Measurements from ENCODE around the gene C1orf21. TPM values are rescaled to one million over a fixed set of nuclear protein-coding genes. Genes with fewer than 3 reads are reported as not detected.

C1orf21 gene
- total RNA-seq, 2 donors from 2014 or later = 10.4 to 15.2 TPM

GRCh38 chr1:184492536-184492935 lies 105.7 kb downstream of the C1orf21 start:
- no peaks in the 10 kb centered on the region for H3K27me3 ChIP-seq (replicated peaks; ENCODE audit: insufficient read depth)
- ATAC-seq (ENCODE audit: insufficient number of reproducible peaks, low FRiP score, low read depth) = no peak
- no peaks in the 10 kb centered on the region for H3K36me3 ChIP-seq
- H3K27ac ChIP-seq = no peak overlapping the region
- DNase-seq (ENCODE audit: low spot score) = no peak
- H3K9me3 ChIP-seq = no peaks in the 10 kb centered on the region
- peaks cover 5 to 16% of the 10 kb centered on the region in 2 donors for H3K4me1 ChIP-seq (ENCODE audit: control insufficient read depth in 1 of 2, low read depth in 2 of 2)
- TF ChIP-seq, protein P1, sequence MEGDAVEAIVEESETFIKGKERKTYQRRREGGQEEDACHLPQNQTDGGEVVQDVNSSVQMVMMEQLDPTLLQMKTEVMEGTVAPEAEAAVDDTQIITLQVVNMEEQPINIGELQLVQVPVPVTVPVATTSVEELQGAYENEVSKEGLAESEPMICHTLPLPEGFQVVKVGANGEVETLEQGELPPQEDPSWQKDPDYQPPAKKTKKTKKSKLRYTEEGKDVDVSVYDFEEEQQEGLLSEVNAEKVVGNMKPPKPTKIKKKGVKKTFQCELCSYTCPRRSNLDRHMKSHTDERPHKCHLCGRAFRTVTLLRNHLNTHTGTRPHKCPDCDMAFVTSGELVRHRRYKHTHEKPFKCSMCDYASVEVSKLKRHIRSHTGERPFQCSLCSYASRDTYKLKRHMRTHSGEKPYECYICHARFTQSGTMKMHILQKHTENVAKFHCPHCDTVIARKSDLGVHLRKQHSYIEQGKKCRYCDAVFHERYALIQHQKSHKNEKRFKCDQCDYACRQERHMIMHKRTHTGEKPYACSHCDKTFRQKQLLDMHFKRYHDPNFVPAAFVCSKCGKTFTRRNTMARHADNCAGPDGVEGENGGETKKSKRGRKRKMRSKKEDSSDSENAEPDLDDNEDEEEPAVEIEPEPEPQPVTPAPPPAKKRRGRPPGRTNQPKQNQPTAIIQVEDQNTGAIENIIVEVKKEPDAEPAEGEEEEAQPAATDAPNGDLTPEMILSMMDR (IDR thresholded peaks at IDR 0.05) = no peak
- H3K4me3 ChIP-seq = no peak overlapping the region

DNA sequence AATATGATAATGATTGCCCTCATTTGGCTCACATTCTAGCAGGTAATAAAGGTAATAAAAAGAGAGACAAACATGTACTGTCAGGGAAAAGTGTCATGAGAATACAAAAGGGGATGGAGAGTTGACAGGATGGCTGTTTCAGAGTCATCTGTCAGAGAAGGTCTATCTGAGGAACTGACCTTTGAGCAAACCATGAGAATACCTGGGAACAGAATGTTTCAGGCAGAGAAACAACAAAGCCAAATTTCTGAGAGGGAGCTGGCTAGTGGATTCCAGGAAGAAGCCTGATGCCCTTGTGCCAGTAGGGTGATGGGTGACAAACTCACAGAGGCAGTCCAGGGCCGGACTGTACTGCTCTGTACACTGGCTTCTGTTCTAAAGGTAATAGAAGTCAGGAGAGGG lies 107.2 kb downstream of the C1orf21 start:
- DNase-seq (ENCODE audit: low spot score) = no peak
- H3K27ac ChIP-seq = no peak overlapping the region
- no peaks in the 10 kb centered on the region for H3K36me3 ChIP-seq
- peaks cover 5 to 12% of the 10 kb centered on the region in 2 donors for H3K4me1 ChIP-seq (ENCODE audit: control insufficient read depth in 1 of 2, low read depth in 2 of 2)
- no peaks in the 10 kb centered on the region for H3K9me3 ChIP-seq
- no peak overlapping the region for H3K4me3 ChIP-seq
- H3K27me3 ChIP-seq (replicated peaks; ENCODE audit: insufficient read depth) = no peaks in the 10 kb centered on the region
- ATAC-seq (ENCODE audit: insufficient number of reproducible peaks, low FRiP score, low read depth) = no peak
- TF ChIP-seq, protein P1 (IDR thresholded peaks at IDR 0.05) = no peak

- ATAC-seq (ENCODE audit: insufficient number of reproducible peaks, low FRiP score, low read depth) (no peak), DNase-seq (ENCODE audit: low spot score) (no peak)
- Histone ChIP-seq H3K4me3 (no peak overlapping the region), H3K27ac (no peak overlapping the region), H3K27me3 (replicated peaks; ENCODE audit: insufficient read depth) (no peaks in the 10 kb centered on the region), H3K36me3 (no peaks in the 10 kb centered on the region), H3K9me3 (no peaks in the 10 kb centered on the region), H3K4me1 (ENCODE audit: control insufficient read depth in 1 of 2, low read depth in 2 of 2) (peaks cover 5 to 12% of the 10 kb centered on the region in 2 donors)
- TF ChIP-seq, protein P1 (IDR thresholded peaks at IDR 0.05) = no peak
Measured at GRCh38 chr1:184494929-184495328, 108.1 kb downstream of the C1orf21 start.

DNA sequence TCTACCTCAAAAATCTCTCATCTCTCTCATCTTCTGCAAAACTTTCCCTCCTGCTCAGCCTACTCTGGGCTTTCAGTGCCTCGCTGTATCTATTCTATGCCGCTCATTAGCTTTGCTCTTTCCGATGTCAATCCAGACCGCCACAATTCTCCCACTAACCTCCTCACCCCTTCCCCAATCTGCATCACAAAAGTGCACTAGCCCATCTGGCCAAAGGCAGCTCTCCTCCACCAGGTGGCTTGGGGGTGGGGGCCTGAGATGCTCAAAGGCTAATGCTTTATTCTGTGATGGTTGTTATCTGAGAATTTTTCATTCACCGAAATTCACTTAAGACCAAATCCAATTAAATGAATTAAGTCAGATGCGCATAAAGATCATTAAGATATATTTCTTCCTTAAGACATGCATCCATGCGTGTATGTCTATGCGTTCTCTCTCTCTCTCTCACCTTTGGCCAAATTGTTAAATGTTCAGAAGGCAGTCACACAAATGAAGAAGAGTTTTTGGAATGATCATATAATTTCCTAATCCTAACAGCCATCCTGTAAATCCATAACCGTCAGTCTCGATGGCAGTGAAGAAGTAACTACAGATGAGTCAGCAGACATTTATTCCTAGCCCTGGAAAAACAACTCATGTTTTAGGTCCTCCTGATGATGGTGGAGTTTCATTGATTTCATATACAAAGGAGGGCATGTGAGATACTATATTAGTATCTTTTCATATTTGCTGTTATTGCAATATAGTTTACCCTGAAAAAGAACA lies 111.3 kb downstream of the C1orf21 start:
- no peak overlapping the region for H3K27ac ChIP-seq
- H3K9me3 ChIP-seq = no peaks in the 10 kb centered on the region
- H3K4me1 ChIP-seq (ENCODE audit: control insufficient read depth in 1 of 2, low read depth in 2 of 2) = no peaks in the 10 kb centered on the region

DNA sequence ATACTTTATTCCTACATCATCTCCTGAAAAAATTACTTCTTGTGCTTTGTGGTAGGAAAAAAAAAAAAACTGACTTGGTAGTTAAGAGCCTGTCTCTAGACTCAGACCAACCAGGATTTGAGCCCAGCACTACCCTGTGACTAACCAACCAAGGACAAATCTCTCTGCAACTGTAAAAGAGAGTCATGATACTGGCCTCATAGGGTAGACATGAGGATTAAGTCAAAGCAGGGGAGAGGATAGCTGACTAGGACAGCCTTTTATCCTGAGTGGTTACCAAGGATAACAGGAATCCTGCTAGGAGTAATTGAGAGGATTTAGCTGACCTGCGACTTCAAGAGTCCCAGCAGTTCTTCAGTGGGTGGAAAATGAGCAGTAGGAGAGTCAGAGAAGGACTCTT lies 112.8 kb downstream of the C1orf21 start:
- Histone ChIP-seq H3K27ac (no peak overlapping the region), H3K27me3 (replicated peaks; ENCODE audit: insufficient read depth) (no peaks in the 10 kb centered on the region), H3K4me3 (no peak overlapping the region), H3K4me1 (ENCODE audit: control insufficient read depth in 1 of 2, low read depth in 2 of 2) (no peaks in the 10 kb centered on the region), H3K9me3 (no peaks in the 10 kb centered on the region), H3K36me3 (no peaks in the 10 kb centered on the region)
- ATAC-seq (ENCODE audit: insufficient number of reproducible peaks, low FRiP score, low read depth) = no peak
- no peak for DNase-seq (ENCODE audit: low spot score)
- TF ChIP-seq, protein P1 (IDR thresholded peaks at IDR 0.05) = no peak

More for the DNA sequence above, 111.3 kb downstream of the C1orf21 start:
- H3K4me3 ChIP-seq = no peak overlapping the region
- DNase-seq (ENCODE audit: low spot score) = no peak
- H3K36me3 ChIP-seq = no peaks in the 10 kb centered on the region
- TF ChIP-seq, protein P1 (IDR thresholded peaks at IDR 0.05) = no peak
- ATAC-seq (ENCODE audit: insufficient number of reproducible peaks, low FRiP score, low read depth) = no peak
- no peaks in the 10 kb centered on the region for H3K27me3 ChIP-seq (replicated peaks; ENCODE audit: insufficient read depth)
